PC-3 (cell line): ENCODE results near the gene MACO1. TPM values are rescaled to one million over a fixed set of nuclear protein-coding genes. Genes with fewer than 3 reads are reported as not detected.
"Not testable (repeated sequence)": the region's sequence is repeated elsewhere in the genome, so short reads cannot be mapped to it uniquely, and the experiment has no call there.

Source experiments
- ATAC-seq: fragments of 200-7000 bp; cut with Tn5 transposase; 2 replicates; pipeline ENCODE4 v1.9.1; 2020; ENCODE audit warnings: mild to moderate bottlenecking, moderate library complexity
- BruUV-seq: library from RNA; stranded (reverse); fragments of 400-500 nt; replicated peaks from 2 replicates; lab custom pipeline; 2021; lab: Mats Ljungman, UMichigan
- CTCF ChIA-PET: fragments of 300-600 bp; sonication (Branson Sonifier 250); formaldehyde crosslinking; loops from one replicate; lab custom pipeline; 2022; ENCODE audit warnings: antibody characterized with exemption; lab: Charles Lee
- POLR2A ChIA-PET: fragments of 300-600 bp; sonication (Branson Sonifier 250); formaldehyde crosslinking; loops from one replicate; lab custom pipeline; 2022; ENCODE audit warnings: antibody characterized with exemption; ENCODE audit not compliant: unreplicated experiment; lab: Charles Lee
- DNase-seq: peaks from one replicate; pipeline ENCODE4 v3.0.0-alpha.2; 2015
- H2AFZ ChIP-seq: fragments of 300-600 bp; sonication (generic); 2 replicates; pipeline ENCODE4 v1.6.0; 2016; ENCODE audit warnings: antibody characterized with exemption, low read length
- H3F3A ChIP-seq: fragments of 300-600 bp; sonication (generic); one replicate; pipeline ENCODE4 v1.6.0; 2017; ENCODE audit warnings: antibody characterized with exemption, low read length, control low read depth, mild to moderate bottlenecking; ENCODE audit not compliant: unreplicated experiment
- H3K27ac ChIP-seq: fragments of 300-600 bp; sonication (generic); 2 replicates; pipeline ENCODE4 v1.5.1; 2016; ENCODE audit warnings: mild to moderate bottlenecking, low read length
- H3K27me3 ChIP-seq: fragments of 300-600 bp; sonication (generic); 2 replicates; pipeline ENCODE4 v1.6.1; 2016; ENCODE audit warnings: low read length, mixed read lengths
- H3K36me3 ChIP-seq: fragments of 300-600 bp; sonication (generic); 2 replicates; pipeline ENCODE4 v1.6.1; 2016; ENCODE audit warnings: low read depth, mixed run types, low read length, mixed read lengths
- H3K4me1 ChIP-seq: fragments of 300-600 bp; sonication (generic); 2 replicates; pipeline ENCODE4 v1.5.1; 2016; ENCODE audit warnings: low read length; ENCODE audit not compliant: insufficient read depth
- H3K4me2 ChIP-seq: fragments of 300-600 bp; sonication (generic); 2 replicates; pipeline ENCODE4 v1.6.0; 2016; ENCODE audit warnings: low read length
- H3K4me3 ChIP-seq: fragments of 300-600 bp; sonication (generic); 2 replicates; pipeline ENCODE4 v1.5.1; 2016; ENCODE audit warnings: mild to moderate bottlenecking, low read length, mixed read lengths
- H3K79me2 ChIP-seq: fragments of 300-600 bp; sonication (generic); 2 replicates; pipeline ENCODE4 v1.6.1; 2017; ENCODE audit warnings: low read length, mixed read lengths
- H3K9ac ChIP-seq: fragments of 300-600 bp; sonication (generic); 2 replicates; pipeline ENCODE4 v1.6.0; 2016; ENCODE audit warnings: mild to moderate bottlenecking, low read length
- H3K9me2 ChIP-seq: fragments of 300-600 bp; sonication (generic); replicated peaks from 2 replicates; pipeline ENCODE4 v1.6.1; 2016; ENCODE audit warnings: mixed run types, low read length, mixed read lengths
- H3K9me3 ChIP-seq: fragments of 300-600 bp; sonication (generic); 2 replicates; pipeline ENCODE4 v1.6.1; 2016; ENCODE audit warnings: low read length, mixed read lengths
- H4K20me1 ChIP-seq: fragments of 300-600 bp; sonication (generic); 2 replicates; pipeline ENCODE4 v1.6.1; 2016; ENCODE audit warnings: low read length, mixed read lengths
- CTCF ChIP-seq: fragments of 300-600 bp; sonication (generic); conservative IDR thresholded peaks from 2 replicates; pipeline ENCODE4 v1.5.1; 2017; ENCODE audit warnings: antibody characterized with exemption, low read depth, mild to moderate bottlenecking, low read length
- EZH2 ChIP-seq: fragments of 300-600 bp; sonication (generic); IDR thresholded peaks from one replicate; pipeline ENCODE4 v1.6.1; 2017; ENCODE audit warnings: antibody characterized with exemption, mild to moderate bottlenecking, low read length; ENCODE audit not compliant: unreplicated experiment
- EZH2phosphoT487 ChIP-seq: fragments of 300-600 bp; sonication (generic); IDR thresholded peaks from 2 replicates; pipeline ENCODE4 v1.6.1; 2018; ENCODE audit warnings: mild to moderate bottlenecking, antibody characterized with exemption, low read length, borderline replicate concordance
- intact Hi-C: fragments of 100-400 bp; cut with micrococcal nuclease; formaldehyde crosslinking; loops from 2 replicates; pipeline ENCODE4 v1.9.0; 2023
- total RNA-seq: library from RNA; depleted of rRNA; stranded (reverse); fragments of >200 nt; gene quantifications from 2 replicates; pipeline ENCODE4 v1.2.3, GENCODE V29; 2014

The MACO1 gene
- total RNA-seq, 1 experiment from 2014 or later = 14.0 TPM

- H4K20me1 ChIP-seq, H3K79me2 ChIP-seq, H3K4me3 ChIP-seq, H3K9ac ChIP-seq, H3F3A ChIP-seq, H3K4me2 ChIP-seq, H2AFZ ChIP-seq, H3K9me2 ChIP-seq, H3K36me3 ChIP-seq, BruUV-seq, H3K27ac ChIP-seq, H3K4me1 ChIP-seq, DNase-seq, H3K9me3 ChIP-seq, CTCF ChIA-PET, POLR2A ChIA-PET, H3K27me3 ChIP-seq, ATAC-seq: not testable (repeated sequence)
- intact Hi-C loops = loop anchor here (10.0 kb wide), 1 partner anchor 135 kb away; no protein-coding TSS in a partner anchor
These were observed 11.4 kb upstream of the MACO1 start for GRCh38 chr1:25419339-25419738.

GRCh38 chr1:25420715-25421114, 10.0 kb upstream of the MACO1 start, which contains the start of gene RHCE:
RHCE (minus strand) TSS chr1:25420825; CDS start chr1:25420786, 39 bp downstream.
- H3K36me3 ChIP-seq, H3K9me3 ChIP-seq, H4K20me1 ChIP-seq, H3K4me2 ChIP-seq, POLR2A ChIA-PET, H3K9me2 ChIP-seq, DNase-seq, H3F3A ChIP-seq, H3K27me3 ChIP-seq, H2AFZ ChIP-seq, H3K27ac ChIP-seq, H3K4me1 ChIP-seq, H3K9ac ChIP-seq, CTCF ChIA-PET, H3K79me2 ChIP-seq, BruUV-seq, ATAC-seq, H3K4me3 ChIP-seq, intact Hi-C loops: not testable (repeated sequence)

GRCh38 chr1:25423206-25423605, 7.5 kb upstream of the MACO1 start:
- H3F3A ChIP-seq, H3K79me2 ChIP-seq, H3K4me3 ChIP-seq, ATAC-seq, H3K27me3 ChIP-seq, POLR2A ChIA-PET, intact Hi-C loops, H3K36me3 ChIP-seq, BruUV-seq, H2AFZ ChIP-seq, DNase-seq, H4K20me1 ChIP-seq, H3K4me2 ChIP-seq, H3K9me2 ChIP-seq, H3K9ac ChIP-seq, CTCF ChIA-PET, H3K27ac ChIP-seq, H3K9me3 ChIP-seq: not testable (repeated sequence)
- peaks cover 11% of the 10 kb centered on the region for H3K4me1 ChIP-seq

GRCh38 chr1:25425098-25426085, 5.3 kb upstream of the MACO1 start:
- Histone ChIP-seq H4K20me1 (no peaks in the 10 kb centered on the region), H3K4me2 (peak overlapping the region; percentile 38), H3K9ac (no peak overlapping the region; the same call in 1 of the 2 replicates), H3F3A (no peaks in the 10 kb centered on the region), H2AFZ (peak overlapping the region; percentile 60), H3K4me1 (peaks cover 15% of the 10 kb centered on the region), H3K27ac (peak overlapping the region; percentile 51), H3K9me2 (no peaks in the 10 kb centered on the region), H3K27me3 (no peaks in the 10 kb centered on the region), H3K36me3 (no peaks in the 10 kb centered on the region), H3K9me3 (no peaks in the 10 kb centered on the region), H3K4me3 (no peak overlapping the region), H3K79me2 (no peaks in the 10 kb centered on the region)
- peak; percentile 26 for ATAC-seq
- TF ChIP-seq EZH2phosphoT487 (no peak), EZH2 (no peak), CTCF (no peak)
- intact Hi-C loops = no loop called here
- ChIA-PET POLR2A (no interaction called here), CTCF (interaction anchor here (0.5 to 0.6 kb wide), 2 partner anchors 55 to 1275 kb away, joined by 5 to 6 read pairs; no protein-coding TSS in a partner anchor)
- peak; percentile 80 for DNase-seq
- BruUV-seq = no TSS peak
